Adrenal gland (tissue), 12 donors: ENCODE data around the gene POU2F3. TPM values are rescaled to one million over a fixed set of nuclear protein-coding genes. Genes with fewer than 3 reads are reported as not detected.
"Not testable (repeated sequence)": the region's sequence is repeated elsewhere in the genome, so short reads cannot be mapped to it uniquely, and the experiment has no call there.

Experiments used
- DNase-seq, 7 donors: peaks; one replicate each; pipeline ENCODE4 v3.0.0-alpha.2; 2019 to 2020
- H3K27ac ChIP-seq, 5 donors: fragments of 200-600 bp; sonication (generic) in 4 of 5; 1 replicate in 3 of 5; 2 replicates in 2 of 5; pipeline versions ENCODE4 v1.5.1 to v1.8.0; 2016 to 2020; ENCODE audit warnings: mild to moderate bottlenecking in 1 of 5
- H3K27me3 ChIP-seq: fragments of 200-600 bp; 2 replicates; pipeline ENCODE4 v1.8.0; 2021
- H3K36me3 ChIP-seq, 2 donors: fragments of 200-600 bp; replicated peaks in 1 of 2; 1 replicate in 1 of 2; 2 replicates in 1 of 2; pipeline versions ENCODE4 v1.5.1 to v1.8.0; 2018 to 2022
- H3K4me1 ChIP-seq, 2 donors: fragments of 200-600 bp; replicated peaks in 1 of 2; 1 replicate in 1 of 2; 2 replicates in 1 of 2; pipeline versions ENCODE4 v1.5.1 to v1.8.0; 2018 to 2021
- H3K4me3 ChIP-seq, 4 donors: fragments of 200-600 bp; sonication (generic) in 3 of 4; one replicate each; pipeline ENCODE4 v1.5.1; 2016 to 2018
- H3K9me3 ChIP-seq, 3 donors: fragments of 200-600 bp; sonication (generic) in 1 of 3; replicated peaks in 1 of 3; 1 replicate in 2 of 3; 2 replicates in 1 of 3; pipeline versions ENCODE4 v1.5.1 to v1.8.0; 2016 to 2021
- POLR2A ChIP-seq, 2 donors: fragments of 450-650 bp; IDR thresholded peaks; one replicate each; pipeline ENCODE4 v1.6.1; 2017; ENCODE audit warnings: antibody characterized with exemption in 2 of 2, mild to moderate bottlenecking in 2 of 2, moderate library complexity in 1 of 2
- WGBS, 4 donors: extraction: QIAGEN DNeasy Blood & Tissue Kit in 2 of 4; methylation state at CpG; one replicate each; pipeline versions ENCODE4 v1.1.5 to v1.1.7; 2013 to 2017; 5-methylcytosine and 5-hydroxymethylcytosine counted together
- intact Hi-C, 2 donors: fragments of 100-400 bp; cut with DNase I; formaldehyde crosslinking; loops; one replicate each; pipeline versions ENCODE4 v1.14.1 to v1.15.0; 2022 to 2023
- polyA plus RNA-seq, 3 donors: library from polyadenylated mRNA; stranded (reverse); fragments of 200-250 nt in 2 of 3; fragments of 350-450 nt in 1 of 3; fragmentation: Illumina TruSeq in 1 of 3; extraction: RNeasy Lipid Tissue Mini Kit (QIAGEN cat#74804) in 1 of 3; gene quantifications; one replicate each; pipeline ENCODE4 v1.2.3, GENCODE V29; 2013 to 2014
- total RNA-seq, 9 donors: library from RNA; depleted of rRNA in 4 of 9; stranded (reverse); fragments of >200 nt in 4 of 9; fragments of 120-200 nt in 1 of 9; fragmentation: NEBNext Ultra II Directional in 1 of 9; extraction: Animal tissue kit (Norgen Biotek cat#: 25700) in 1 of 9; gene quantifications; one replicate each; pipeline versions ENCODE4 v1.1.0 to v1.2.4, GENCODE V29; 2013 to 2023
- TF ChIP-seq, protein P1 (sequence below), 6 experiments: fragments of 450-650 bp in 4 of 6; fragments of 200-600 bp in 2 of 6; sonication (generic) in 1 of 6; IDR thresholded peaks; 1 replicate in 5 of 6; 2 replicates in 1 of 6; pipeline versions ENCODE4 v1.5.1 to v1.8.0; 2016 to 2021; ENCODE audit warnings: antibody characterized with exemption in 6 of 6, mild to moderate bottlenecking in 2 of 6, moderate library complexity in 1 of 6
- donor health status: healthy with polysubstance abuse.
- donor health status: Bipolar disorder and iron deficiency.
- donor health status: DM: yes; HTN: yes; CAD: no.
- donor health status: DM: no; HTN: no; CAD: no.
- donor health status: DM: no; HTN: no; CAD: no.
- donor health status: DM: yes; HTN: yes; CAD: no.

Gene POU2F3
- total and polyA plus RNA-seq, 12 donors = 0.07 to 1.4 (median 0.17) TPM; not detected in 3

DNA sequence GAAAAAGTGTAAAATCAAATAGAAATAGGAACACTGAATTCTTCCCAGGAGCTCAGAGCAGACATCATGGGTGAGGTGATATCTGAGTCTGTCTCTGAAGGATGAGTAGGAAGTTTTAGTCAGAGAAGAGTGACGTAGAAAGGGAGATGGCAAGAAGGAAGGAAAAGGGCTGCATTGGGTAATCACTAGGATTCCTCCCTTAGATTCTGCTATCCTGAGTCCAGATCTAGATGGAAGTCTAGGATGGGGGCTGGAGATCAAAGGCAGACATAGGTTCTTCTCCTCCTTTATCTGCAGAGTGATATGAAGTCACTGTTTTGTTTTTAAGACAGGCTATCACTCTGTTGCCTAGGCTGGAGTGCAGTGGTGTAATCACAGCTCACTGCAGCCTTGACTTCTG, 30.4 kb downstream of the POU2F3 start:
- Histone ChIP-seq H3K27me3 (peaks cover 6% of the 10 kb centered on the region), H3K36me3 (no peaks in the 10 kb centered on the region), H3K4me1 (no peaks in the 10 kb centered on the region), H3K27ac (no peak overlapping the region), H3K4me3 (no peak overlapping the region), H3K9me3 (no peaks in the 10 kb centered on the region)
- DNase-seq = no peak
- WGBS, 4 donors = 67 to 82% (median 75%) methylated on average over 1 of the region's 1 CpG
- intact Hi-C loops = no loop called here
- no peak for TF ChIP-seq POLR2A (IDR thresholded peaks at IDR 0.05)
- TF ChIP-seq, protein P1, sequence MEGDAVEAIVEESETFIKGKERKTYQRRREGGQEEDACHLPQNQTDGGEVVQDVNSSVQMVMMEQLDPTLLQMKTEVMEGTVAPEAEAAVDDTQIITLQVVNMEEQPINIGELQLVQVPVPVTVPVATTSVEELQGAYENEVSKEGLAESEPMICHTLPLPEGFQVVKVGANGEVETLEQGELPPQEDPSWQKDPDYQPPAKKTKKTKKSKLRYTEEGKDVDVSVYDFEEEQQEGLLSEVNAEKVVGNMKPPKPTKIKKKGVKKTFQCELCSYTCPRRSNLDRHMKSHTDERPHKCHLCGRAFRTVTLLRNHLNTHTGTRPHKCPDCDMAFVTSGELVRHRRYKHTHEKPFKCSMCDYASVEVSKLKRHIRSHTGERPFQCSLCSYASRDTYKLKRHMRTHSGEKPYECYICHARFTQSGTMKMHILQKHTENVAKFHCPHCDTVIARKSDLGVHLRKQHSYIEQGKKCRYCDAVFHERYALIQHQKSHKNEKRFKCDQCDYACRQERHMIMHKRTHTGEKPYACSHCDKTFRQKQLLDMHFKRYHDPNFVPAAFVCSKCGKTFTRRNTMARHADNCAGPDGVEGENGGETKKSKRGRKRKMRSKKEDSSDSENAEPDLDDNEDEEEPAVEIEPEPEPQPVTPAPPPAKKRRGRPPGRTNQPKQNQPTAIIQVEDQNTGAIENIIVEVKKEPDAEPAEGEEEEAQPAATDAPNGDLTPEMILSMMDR (IDR thresholded peaks at IDR 0.05) = no peak

DNA sequence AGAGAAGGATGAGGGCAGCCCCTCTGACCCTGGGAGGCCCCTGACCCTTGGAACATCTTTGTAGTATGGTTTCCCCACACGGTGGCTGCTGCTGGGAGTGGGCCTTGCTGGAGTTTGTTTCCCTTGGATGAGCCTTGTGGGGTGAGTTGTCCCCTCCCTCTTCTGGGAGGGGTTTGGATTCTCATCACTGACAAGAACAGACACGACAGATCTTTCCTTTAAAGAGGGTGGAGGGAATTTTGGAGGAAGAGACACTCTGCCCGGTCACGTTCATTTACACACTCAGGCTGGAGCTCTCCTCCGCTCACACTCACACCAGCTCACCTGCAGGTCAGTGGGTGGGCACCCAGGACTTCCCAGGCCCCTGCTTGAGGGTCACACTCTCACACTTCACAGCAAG, 31.7 kb downstream of the POU2F3 start:
- Histone ChIP-seq H3K27me3 (peaks cover 6% of the 10 kb centered on the region), H3K4me1 (no peaks in the 10 kb centered on the region), H3K4me3 (no peak overlapping the region), H3K9me3 (no peaks in the 10 kb centered on the region), H3K27ac (no peak overlapping the region), H3K36me3 (no peaks in the 10 kb centered on the region)
- no peak for TF ChIP-seq POLR2A (IDR thresholded peaks at IDR 0.05)
- TF ChIP-seq, protein P1 (IDR thresholded peaks at IDR 0.05) = no peak
- no peak for DNase-seq
- WGBS, 4 donors = 82 to 97% (median 88%) methylated on average over 5 of the region's 5 CpGs
- intact Hi-C loops = no loop called here

DNA sequence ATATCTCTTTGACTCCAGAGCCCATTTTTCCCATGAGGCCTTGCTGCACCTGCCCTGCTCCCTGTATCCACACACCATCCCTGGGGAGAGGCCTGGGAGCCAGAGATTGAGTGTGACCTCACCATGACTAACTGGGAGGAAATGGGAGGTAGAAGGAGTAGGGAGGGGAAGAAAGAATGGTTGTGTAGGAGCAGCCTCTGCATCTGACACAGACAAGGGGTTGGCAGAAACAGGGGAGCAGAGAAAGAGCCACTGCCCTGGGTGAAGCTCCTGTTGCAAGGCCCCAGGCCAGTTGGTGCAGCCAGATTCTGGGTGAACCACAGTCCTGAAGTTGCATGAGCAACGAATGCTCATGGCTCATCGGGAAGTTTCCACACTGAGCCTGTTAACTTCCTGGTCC, 32.4 kb downstream of the POU2F3 start:
- H3K27me3 ChIP-seq = no peaks in the 10 kb centered on the region
- no peaks in the 10 kb centered on the region for H3K36me3 ChIP-seq
- H3K27ac ChIP-seq = no peak overlapping the region
- no peaks in the 10 kb centered on the region for H3K9me3 ChIP-seq
- no peak overlapping the region for H3K4me3 ChIP-seq
- no peaks in the 10 kb centered on the region for H3K4me1 ChIP-seq
- TF ChIP-seq, protein P1 (IDR thresholded peaks at IDR 0.05) = no peak
- no peak for TF ChIP-seq POLR2A (IDR thresholded peaks at IDR 0.05)
- no peak for DNase-seq
- WGBS, 4 donors = 83 to 97% (median 93%) methylated on average over 2 of the region's 2 CpGs
- intact Hi-C loops = no loop called here

DNA sequence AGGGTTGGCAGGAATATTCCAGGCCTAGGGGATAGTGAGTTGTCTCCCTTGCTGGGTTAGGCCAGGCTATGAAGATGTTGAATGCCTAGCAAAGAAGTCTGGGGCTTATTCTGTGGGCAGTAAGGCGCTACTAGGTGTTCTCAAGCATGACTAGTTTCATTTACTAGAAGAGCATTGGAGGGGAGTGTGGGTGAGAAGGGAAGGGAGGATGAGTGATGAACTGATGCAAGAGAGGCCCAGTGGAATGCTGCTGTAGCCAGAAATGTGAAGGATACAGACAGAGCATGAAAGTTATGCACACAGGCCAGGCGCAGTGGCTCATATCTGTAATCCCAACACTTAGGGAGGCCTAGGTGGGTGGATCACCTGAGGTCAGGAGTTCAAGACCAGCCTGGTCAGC, 33.5 kb downstream of the POU2F3 start:
- 92 to 100% (median 95%) methylated on average over 2 of the region's 2 CpGs for WGBS, 4 donors
- intact Hi-C loops = no loop called here
- H3K4me1 ChIP-seq = peaks cover 0 to 5% of the 10 kb centered on the region in 2 donors

DNA sequence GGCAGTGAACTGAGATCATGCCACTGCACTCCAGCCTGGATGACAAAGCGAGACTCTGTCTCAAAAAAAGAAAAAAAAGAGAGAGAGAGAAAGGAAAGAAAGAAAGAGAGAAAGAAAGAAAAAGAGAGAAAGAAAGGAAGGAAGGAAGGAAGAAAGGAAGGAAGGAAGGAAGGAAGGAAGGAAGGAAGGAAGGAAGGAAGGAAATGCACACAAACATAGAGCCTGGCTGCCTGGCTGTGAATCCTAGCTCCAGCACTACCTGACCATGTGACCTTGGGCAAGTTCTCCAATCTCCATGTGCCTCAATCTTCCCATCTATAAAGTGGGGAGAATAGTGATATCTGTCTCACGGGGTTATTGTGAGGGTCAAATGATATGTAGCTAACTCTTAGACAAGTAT, 34.0 kb downstream of the POU2F3 start:
- H3K4me3 ChIP-seq, H3K27me3 ChIP-seq, H3K27ac ChIP-seq, H3K4me1 ChIP-seq, intact Hi-C loops, DNase-seq, H3K9me3 ChIP-seq, H3K36me3 ChIP-seq: not testable (repeated sequence)
- 93 to 100% (median 95%) methylated on average over 2 of the region's 2 CpGs for WGBS, 4 donors

More for the DNA sequence above, 33.5 kb downstream of the POU2F3 start:
- Histone ChIP-seq H3K27ac (no peak overlapping the region), H3K4me3 (no peak overlapping the region), H3K9me3 (no peaks in the 10 kb centered on the region), H3K36me3 (no peaks in the 10 kb centered on the region), H3K27me3 (no peaks in the 10 kb centered on the region)
- no peak for DNase-seq
- TF ChIP-seq POLR2A (IDR thresholded peaks at IDR 0.05) = no peak
- TF ChIP-seq, protein P1 (IDR thresholded peaks at IDR 0.05) = no peak
